Heart right ventricle (tissue), 16 donors: Measurements from ENCODE around the gene SIK2. TPM values are rescaled to one million over a fixed set of nuclear protein-coding genes. Genes with fewer than 3 reads are reported as not detected.

Experiments used
- ATAC-seq, 8 donors: fragments of 200-7000 bp; cut with Tn5 transposase; one replicate each; pipeline ENCODE4 v1.9.1; 2020; ENCODE audit warnings: mild to moderate bottlenecking in 8 of 8, moderate library complexity in 8 of 8, moderate number of reproducible peaks in 1 of 8
- DNase-seq, 2 donors: peaks; one replicate each; pipeline ENCODE4 v3.0.0-alpha.2; 2020
- H3K27ac ChIP-seq, 10 donors: fragments of 200-600 bp; sonication (generic) in 2 of 10; one replicate each; pipeline versions ENCODE4 v1.5.0 to v1.8.0; 2020 to 2022; ENCODE audit warnings: mild to moderate bottlenecking in 3 of 10
- H3K27me3 ChIP-seq, 7 donors: fragments of 200-600 bp; one replicate each; pipeline ENCODE4 v1.8.0; 2021 to 2022; ENCODE audit warnings: mild to moderate bottlenecking in 2 of 7
- H3K36me3 ChIP-seq, 9 donors: fragments of 200-600 bp; sonication (generic) in 1 of 9; one replicate each; pipeline versions ENCODE4 v1.5.0 to v1.8.0; 2020 to 2022; ENCODE audit warnings: mild to moderate bottlenecking in 2 of 9
- H3K4me1 ChIP-seq, 9 donors: fragments of 200-600 bp; sonication (generic) in 1 of 9; one replicate each; pipeline versions ENCODE4 v1.5.0 to v1.8.0; 2020 to 2022; ENCODE audit warnings: mild to moderate bottlenecking in 4 of 9
- H3K4me3 ChIP-seq, 10 donors: fragments of 200-600 bp; sonication (generic) in 2 of 10; one replicate each; pipeline versions ENCODE4 v1.5.0 to v1.8.0; 2020 to 2022; ENCODE audit warnings: mild to moderate bottlenecking in 7 of 10, moderate library complexity in 2 of 10
- H3K9me3 ChIP-seq, 11 donors: fragments of 200-600 bp in 10 of 11; sonication (generic) in 2 of 11; one replicate each; pipeline versions ENCODE4 v1.5.0 to v1.8.0; 2013 to 2022; ENCODE audit warnings: mild to moderate bottlenecking in 2 of 11, control low read depth in 1 of 11, moderate library complexity in 1 of 11
- CTCF ChIP-seq, 9 donors: fragments of 200-600 bp; sonication (generic) in 2 of 9; IDR thresholded peaks; one replicate each; pipeline versions ENCODE4 v1.5.0 to v1.8.0; 2021 to 2022; ENCODE audit warnings: antibody characterized with exemption in 9 of 9, mild to moderate bottlenecking in 5 of 9, moderate library complexity in 1 of 9
- WGBS, 2 donors: extraction: QIAGEN DNeasy Blood & Tissue Kit; methylation state at CpG; one replicate each; pipeline ENCODE4 v1.1.7; 2013; ENCODE audit warnings: inconsistent platforms in 1 of 2; 5-methylcytosine and 5-hydroxymethylcytosine counted together
- intact Hi-C, 10 donors: fragments of 100-400 bp; cut with DNase I; formaldehyde crosslinking; loops; one replicate each; pipeline versions ENCODE4 v1.11.1 to v1.14.2; 2022
- polyA plus RNA-seq, 2 donors: library from polyadenylated mRNA; stranded (reverse); fragments of 200-250 nt; gene quantifications; one replicate each; pipeline ENCODE4 v1.2.3, GENCODE V29; 2013
- total RNA-seq, 10 donors: library from RNA; stranded (reverse); fragmentation: NEBNext Ultra II Directional in 3 of 10; extraction: Animal tissue kit (Norgen Biotek cat#: 25700) in 3 of 10; gene quantifications; one replicate each; pipeline versions ENCODE4 v1.2.1 to v1.2.4, GENCODE V29; 2021 to 2023
- donor health status: Arrhythmogenic right ventricular cardiomyopathy.
- donor health status: ischemic (EF 13 %, LVEDD 7.1; RV severe dilation, severe dysfunction).
- donor health status: healthy with polysubstance abuse.
- donor health status: DM: no; HTN: yes; CAD: no.
- donor health status: DM: no; HTN: no; CAD: no.
- donor health status: ischemic (EF 25% LVEDD 6.9; RV normal size, moderate dysfunction).
- donor health status: ischemic (EF 25% LVEDD 5.7; RV mildly dilated, moderate dysfunction).
- donor health status: healthy.
- donor health status: DM: yes; HTN: yes; CAD: no.
- donor health status: Ischemic cardiomyopathy.
- donor health status: ischemic (EF 35%, LVEDD 5.7; RV mildly dilated, moderate dysfunction).
- donor health status: nonischemic (EF 11% LVEDD 7.7; RV severe dilation, severe dysfunction).
- donor health status: DM: yes; HTN: yes; CAD: no.
- donor health status: PGD.
- donor health status: ischemic (EF 29% LVEDD 5.4; RV normal size, mild dysfunction).
- donor health status: nonischemic (EF 23%, LVEDD 6.1; RV moderate dilation, normal function).

SIK2 gene
- total and polyA plus RNA-seq, 12 donors, result 4.1 to 41.6 (median 28.8) TPM

GRCh38 chr11:111629499-111629898 is 27.2 kb downstream of the SIK2 start:
- WGBS, 2 donors, result 83 to 88% methylated on average over 2 of the region's 2 CpGs
- ATAC-seq (no peak), DNase-seq (no peak)
- H3K27ac ChIP-seq, result no peak overlapping the region
- no peaks in the 10 kb centered on the region for H3K9me3 ChIP-seq
- no peaks in the 10 kb centered on the region for H3K27me3 ChIP-seq
- peaks cover 0 to 51% (median 35%) of the 10 kb centered on the region in 9 donors for H3K4me1 ChIP-seq
- intact Hi-C loops, result no loop called here
- TF ChIP-seq CTCF (IDR thresholded peaks at IDR 0.05), result no peak
- peaks cover 0 to 33% (median 0%) of the 10 kb centered on the region in 9 donors for H3K36me3 ChIP-seq
- H3K4me3 ChIP-seq, result no peak overlapping the region

- no peak for TF ChIP-seq CTCF (IDR thresholded peaks at IDR 0.05)
- Histone ChIP-seq H3K27ac (peak overlapping the region in 1 of 10 donors; percentile 16), H3K4me1 (peaks cover 2 to 64% (median 49%) of the 10 kb centered on the region in 9 donors), H3K4me3 (no peak overlapping the region), H3K36me3 (peaks cover 0 to 21% (median 0%) of the 10 kb centered on the region in 9 donors), H3K27me3 (no peaks in the 10 kb centered on the region), H3K9me3 (no peaks in the 10 kb centered on the region)
- no peak for ATAC-seq
- DNase-seq, result no peak
- intact Hi-C loops, result no loop called here
These were observed 28.9 kb downstream of the SIK2 start for GRCh38 chr11:111631024-111631665.

GRCh38 chr11:111631666-111632039 is 29.4 kb downstream of the SIK2 start:
- Histone ChIP-seq H3K9me3 (no peaks in the 10 kb centered on the region), H3K27ac (peak overlapping the region in 1 of 10 donors; percentile 16), H3K27me3 (no peaks in the 10 kb centered on the region), H3K4me3 (no peak overlapping the region), H3K36me3 (peaks cover 0 to 19% (median 0%) of the 10 kb centered on the region in 9 donors), H3K4me1 (peaks cover 2 to 64% (median 54%) of the 10 kb centered on the region in 9 donors)
- ATAC-seq (no peak), DNase-seq (no peak)
- intact Hi-C loops, result no loop called here
- TF ChIP-seq CTCF (IDR thresholded peaks at IDR 0.05), result no peak
- WGBS, 2 donors, result 67 to 80% methylated on average over 3 of the region's 3 CpGs

- Histone ChIP-seq H3K36me3 (peaks cover 0 to 21% (median 0%) of the 10 kb centered on the region in 9 donors), H3K9me3 (no peaks in the 10 kb centered on the region), H3K4me3 (no peak overlapping the region), H3K4me1 (peaks cover 2 to 66% (median 56%) of the 10 kb centered on the region in 9 donors), H3K27ac (peak overlapping the region in 3 of 10 donors; percentile 8 to 59 (median 49)), H3K27me3 (no peaks in the 10 kb centered on the region)
- no peak for TF ChIP-seq CTCF (IDR thresholded peaks at IDR 0.05)
- DNase-seq (no peak), ATAC-seq (no peak)
- WGBS, 2 donors, result 77 to 78% methylated on average over 4 of the region's 4 CpGs
- intact Hi-C loops, result no loop called here
These were observed 30.4 kb downstream of the SIK2 start for GRCh38 chr11:111632516-111633220.
